Kidney (tissue), 14 donors: Measurements from ENCODE around the gene APCDD1. TPM values are rescaled to one million over a fixed set of nuclear protein-coding genes. Genes with fewer than 3 reads are reported as not detected.
"Not testable (repeated sequence)": the region's sequence is repeated elsewhere in the genome, so short reads cannot be mapped to it uniquely, and the experiment has no call there.

Experiments used
- DNase-seq, 5 donors: peaks; one replicate each; pipeline ENCODE4 v3.0.0-alpha.2; 2013 to 2020
- FAIRE-seq: peaks from 2 replicates; lab custom pipeline; 2012; peaks lifted over from hg19 to GRCh38; lab: Jason Lieb, UNC
- H3K27ac ChIP-seq, 2 donors: one replicate each; pipeline ENCODE4 v1.7.0; 2013; ENCODE audit warnings: low read depth in 2 of 2, low read length in 2 of 2, inconsistent platforms in 1 of 2
- H3K27me3 ChIP-seq: one replicate; pipeline ENCODE4 v1.7.1; 2013; ENCODE audit warnings: low read length, inconsistent platforms; ENCODE audit not compliant: control insufficient read depth, insufficient read depth
- H3K36me3 ChIP-seq, 3 donors: one replicate each; pipeline versions ENCODE4 v1.7.0 to v1.7.1; 2013; ENCODE audit warnings: low read length in 3 of 3, control low read depth in 1 of 3, inconsistent platforms in 1 of 3; ENCODE audit not compliant: insufficient read depth in 3 of 3, control insufficient read depth in 2 of 3
- H3K4me1 ChIP-seq, 3 donors: one replicate each; pipeline versions ENCODE4 v1.7.0 to v1.7.1; 2013; ENCODE audit warnings: low read length in 3 of 3, inconsistent platforms in 1 of 3, low read depth in 1 of 3; ENCODE audit not compliant: control insufficient read depth in 2 of 3, insufficient read depth in 2 of 3
- H3K4me3 ChIP-seq, 3 donors: one replicate each; pipeline versions ENCODE4 v1.7.0 to v1.8.1; 2013; ENCODE audit warnings: low read length in 3 of 3, control low read depth in 1 of 3, inconsistent platforms in 1 of 3
- H3K9ac ChIP-seq, 3 donors: one replicate each; pipeline versions ENCODE4 v1.7.0 to v1.7.1; 2013; ENCODE audit warnings: low read length in 3 of 3, control low read depth in 1 of 3, inconsistent platforms in 1 of 3
- H3K9me3 ChIP-seq, 3 donors: one replicate each; pipeline versions ENCODE4 v1.7.0 to v1.7.1; 2013; ENCODE audit warnings: low read length in 3 of 3, control low read depth in 1 of 3, inconsistent platforms in 1 of 3; ENCODE audit not compliant: control insufficient read depth in 2 of 3, insufficient read depth in 1 of 3
- CTCF ChIP-seq: IDR thresholded peaks from 3 replicates; pipeline ENCODE4 v1.5.1; 2012; ENCODE audit warnings: mild to moderate bottlenecking, moderate library complexity, borderline replicate concordance; ENCODE audit not compliant: insufficient read depth; ENCODE audit errors: extremely low read depth
- intact Hi-C: fragments of 100-400 bp; cut with DNase I; formaldehyde crosslinking; loops from one replicate; pipeline ENCODE4 v1.11.1; 2022
- polyA plus RNA-seq: library from polyadenylated mRNA; stranded (reverse); fragments of 350-450 nt; fragmentation: Illumina TruSeq; extraction: RNeasy Lipid Tissue Mini Kit (QIAGEN cat#74804); gene quantifications from one replicate; pipeline ENCODE4 v1.2.3, GENCODE V29; 2014; ENCODE audit warnings: low read depth, low replicate concordance; ENCODE audit not compliant: insufficient read depth
- total RNA-seq: library from RNA; stranded (reverse); fragmentation: NEBNext Ultra II Directional; extraction: Animal tissue kit (Norgen Biotek cat#: 25700); gene quantifications from one replicate; pipeline ENCODE4 v1.2.1, GENCODE V29; 2021
- donor health status: control.
- donor health status: control.
- donor health status: control.
- donor health status: control.
- donor health status: control.
- donor health status: DM: yes; HTN: yes; CAD: no.
- donor health status: Normal renal cell carcinoma (clear cell type).

Gene APCDD1
- total and polyA plus RNA-seq, 2 donors from 2014 or later = 2.8 to 22.9 TPM

GRCh38 chr18:10463741-10464140 is 9.3 kb downstream of the APCDD1 start:
- DNase-seq (no peak), FAIRE-seq (no peak)
- TF ChIP-seq CTCF = no peak
- Histone ChIP-seq H3K9me3 (no peaks in the 10 kb centered on the region), H3K27ac (no peak overlapping the region), H3K27me3 (no peaks in the 10 kb centered on the region), H3K4me1 (no peaks in the 10 kb centered on the region), H3K4me3 (no peak overlapping the region), H3K36me3 (no peaks in the 10 kb centered on the region), H3K9ac (no peak overlapping the region)
- intact Hi-C loops = no loop called here

- not testable (repeated sequence) for H3K9me3 ChIP-seq, FAIRE-seq
These were observed 9.8 kb downstream of the APCDD1 start for GRCh38 chr18:10464161-10464648.

GRCh38 chr18:10465174-10465939 is 10.9 kb downstream of the APCDD1 start:
- FAIRE-seq (no peak), DNase-seq (no peak)
- H3K9ac ChIP-seq = no peak overlapping the region
- no peaks in the 10 kb centered on the region for H3K4me1 ChIP-seq
- H3K9me3 ChIP-seq = no peaks in the 10 kb centered on the region
- H3K4me3 ChIP-seq = no peak overlapping the region
- intact Hi-C loops = no loop called here
- no peak for TF ChIP-seq CTCF
- no peaks in the 10 kb centered on the region for H3K27me3 ChIP-seq
- H3K36me3 ChIP-seq = no peaks in the 10 kb centered on the region
- no peak overlapping the region for H3K27ac ChIP-seq

More at GRCh38 chr18:10464161-10464648, 9.8 kb downstream of the APCDD1 start:
- H3K27me3 ChIP-seq, H3K27ac ChIP-seq, H3K4me3 ChIP-seq, intact Hi-C loops, H3K4me1 ChIP-seq, DNase-seq, H3K36me3 ChIP-seq, H3K9ac ChIP-seq: not testable (repeated sequence)

DNA sequence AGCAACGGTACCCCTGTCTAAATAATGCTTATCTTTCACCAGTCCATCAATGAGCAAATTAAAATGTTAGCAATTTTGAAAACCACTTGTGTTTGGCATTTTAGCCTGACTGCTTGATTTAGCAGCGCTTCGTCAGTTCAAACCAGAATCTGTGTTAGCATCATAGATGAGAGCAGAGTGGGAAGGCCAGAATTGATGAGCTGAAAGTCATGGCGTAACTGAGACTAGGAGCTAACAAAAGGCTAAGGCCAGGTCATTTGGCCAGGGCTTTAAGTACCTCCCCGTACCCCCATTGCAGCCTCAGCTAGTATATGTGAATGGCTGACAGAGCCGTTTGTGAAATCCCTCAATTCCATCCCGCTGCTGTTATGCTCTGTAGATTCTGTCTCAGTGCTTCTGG is 16.0 kb downstream of the APCDD1 start:
- no peak overlapping the region for H3K9ac ChIP-seq
- FAIRE-seq (no peak), DNase-seq (no peak)
- no peak for TF ChIP-seq CTCF
- no peak overlapping the region for H3K27ac ChIP-seq
- intact Hi-C loops = no loop called here
- no peaks in the 10 kb centered on the region for H3K4me1 ChIP-seq
- H3K27me3 ChIP-seq = no peaks in the 10 kb centered on the region
- no peaks in the 10 kb centered on the region for H3K9me3 ChIP-seq
- H3K36me3 ChIP-seq = no peaks in the 10 kb centered on the region
- H3K4me3 ChIP-seq = no peak overlapping the region
